Fibroblast of lung (primary cell): Measurements from ENCODE around the gene ZNF750. TPM values are rescaled to one million over a fixed set of nuclear protein-coding genes. Genes with fewer than 3 reads are reported as not detected.

ENCODE experiments used
- DNase-seq, 2 donors: peaks; one replicate each; pipeline versions ENCODE4 v3.0.0 to v3.0.0-alpha.2; 2010; ENCODE audit warnings: low read depth in 2 of 2
- H2AFZ ChIP-seq: 2 replicates; pipeline ENCODE4 v1.5.1; 2012; ENCODE audit warnings: low read length, control low read depth, inconsistent platforms
- H3K27ac ChIP-seq: 2 replicates; pipeline ENCODE4 v1.5.1; 2011; ENCODE audit warnings: low read length, control low read depth; ENCODE audit not compliant: insufficient read depth
- H3K27me3 ChIP-seq: 2 replicates; pipeline ENCODE4 v1.5.1; 2011; ENCODE audit warnings: mild to moderate bottlenecking, low read length; ENCODE audit not compliant: control insufficient read depth, insufficient read depth
- H3K36me3 ChIP-seq: 2 replicates; pipeline ENCODE4 v1.5.1; 2011; ENCODE audit warnings: low read length; ENCODE audit not compliant: control insufficient read depth, insufficient read depth
- H3K4me1 ChIP-seq: 2 replicates; pipeline ENCODE4 v1.5.1; 2011; ENCODE audit warnings: low read length; ENCODE audit not compliant: control insufficient read depth, insufficient read depth; ENCODE audit errors: extremely low read depth
- H3K4me2 ChIP-seq: 2 replicates; pipeline ENCODE4 v1.5.1; 2011; ENCODE audit warnings: low read length, control low read depth; ENCODE audit not compliant: insufficient read depth; ENCODE audit errors: extremely low read depth
- H3K4me3 ChIP-seq, 4 experiments: fragments of 200-600 bp in 1 of 4; sonication (generic) in 1 of 4; replicated peaks in 1 of 4; 2 replicates each; pipeline ENCODE4 v1.5.1; 2011 to 2016; ENCODE audit warnings: low read length in 4 of 4, low read depth in 3 of 4, mild to moderate bottlenecking in 3 of 4, control low read depth in 2 of 4, inconsistent platforms in 1 of 4, mixed read lengths in 1 of 4; ENCODE audit not compliant: insufficient read depth in 1 of 4; ENCODE audit errors: control extremely low read depth in 1 of 4
- H3K79me2 ChIP-seq: 2 replicates; pipeline ENCODE4 v1.5.1; 2012; ENCODE audit warnings: mild to moderate bottlenecking, low read length, inconsistent platforms; ENCODE audit not compliant: control insufficient read depth, insufficient read depth
- H3K9ac ChIP-seq: 2 replicates; pipeline ENCODE4 v1.5.1; 2011; ENCODE audit warnings: mild to moderate bottlenecking, low read length, control low read depth; ENCODE audit not compliant: insufficient read depth
- H3K9me3 ChIP-seq: 2 replicates; pipeline ENCODE4 v1.5.1; 2012; ENCODE audit warnings: low read depth, low read length; ENCODE audit not compliant: control insufficient read depth, insufficient read depth
- H4K20me1 ChIP-seq: 2 replicates; pipeline ENCODE4 v1.5.1; 2011; ENCODE audit warnings: low read length; ENCODE audit not compliant: control insufficient read depth, insufficient read depth; ENCODE audit errors: extremely low read depth
- EZH2 ChIP-seq: IDR thresholded peaks from 2 replicates; pipeline ENCODE4 v1.5.1; 2012; ENCODE audit warnings: low read length, control low read depth, mild to moderate bottlenecking; ENCODE audit errors: missing control alignments
- polyA plus RNA-seq, 2 donors: library from polyadenylated mRNA; depleted of rRNA in 1 of 2; stranded (reverse) in 1 of 2; unstranded in 1 of 2; fragments of >200 nt; gene quantifications; 2 replicates each; pipeline ENCODE4 v1.2.1, GENCODE V29; 2011 to 2012; ENCODE audit warnings: missing spikeins in 1 of 2
- total RNA-seq: library from RNA; depleted of rRNA; stranded (reverse); fragments of >200 nt; gene quantifications from 2 replicates; pipeline ENCODE4 v1.2.1, GENCODE V29; 2014
- TF ChIP-seq, protein P1 (sequence below), 2 donors: IDR thresholded peaks in 1 of 2; conservative IDR thresholded peaks in 1 of 2; 1 replicate in 1 of 2; 2 replicates in 1 of 2; pipeline ENCODE4 v1.5.1; 2011 to 2012; ENCODE audit warnings: low read length in 2 of 2, control low read depth in 1 of 2, inconsistent platforms in 1 of 2, low read depth in 1 of 2, mild to moderate bottlenecking in 1 of 2

The ZNF750 gene
- total and polyA plus RNA-seq, 2 donors (not counting 1 experiment from before 2014, with no cell fraction given) = not detected

DNA sequence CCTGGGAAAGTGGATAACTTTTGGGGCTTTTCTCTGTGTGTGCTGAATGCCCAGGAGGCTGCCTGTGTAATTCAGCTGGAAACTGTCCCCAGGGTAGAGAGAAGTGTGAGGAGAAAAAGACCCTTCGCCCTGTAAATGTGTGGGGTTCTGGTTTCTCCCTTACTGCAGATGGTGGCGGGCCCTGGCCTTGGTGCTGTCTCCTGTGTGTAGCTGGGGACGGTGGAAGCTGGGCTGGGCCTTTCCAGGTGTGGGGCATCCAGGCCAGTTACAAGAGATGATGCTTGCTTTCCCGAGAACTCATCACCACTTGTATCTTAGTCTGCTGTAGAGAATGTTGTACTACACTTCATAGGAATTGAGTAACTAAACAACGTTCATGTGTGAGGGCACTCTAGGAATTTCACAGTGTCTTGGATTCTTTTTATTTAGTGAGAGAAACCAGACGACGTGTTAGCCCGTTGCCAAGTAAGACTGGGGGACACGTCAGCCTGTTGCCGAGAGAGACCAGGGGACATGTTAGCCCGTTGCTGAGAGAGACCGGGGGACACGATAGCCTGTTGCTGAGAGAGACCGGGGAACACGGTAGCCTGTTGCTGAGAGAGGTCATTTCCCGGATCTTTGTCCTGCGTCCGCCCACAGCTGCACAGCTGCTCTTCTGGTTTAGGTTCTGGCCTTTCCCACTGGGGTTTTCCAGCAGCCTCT, 44.9 kb downstream of the ZNF750 start:
- no peak overlapping the region for H3K4me3 ChIP-seq
- H3K36me3 ChIP-seq = peaks cover 3% of the 10 kb centered on the region
- H4K20me1 ChIP-seq = no peaks in the 10 kb centered on the region
- no peaks in the 10 kb centered on the region for H3K9me3 ChIP-seq
- H3K27me3 ChIP-seq = no peaks in the 10 kb centered on the region
- no peak overlapping the region for H3K9ac ChIP-seq
- peaks cover 3% of the 10 kb centered on the region for H3K4me1 ChIP-seq
- H3K4me2 ChIP-seq = no peak overlapping the region
- TF ChIP-seq, protein P1, sequence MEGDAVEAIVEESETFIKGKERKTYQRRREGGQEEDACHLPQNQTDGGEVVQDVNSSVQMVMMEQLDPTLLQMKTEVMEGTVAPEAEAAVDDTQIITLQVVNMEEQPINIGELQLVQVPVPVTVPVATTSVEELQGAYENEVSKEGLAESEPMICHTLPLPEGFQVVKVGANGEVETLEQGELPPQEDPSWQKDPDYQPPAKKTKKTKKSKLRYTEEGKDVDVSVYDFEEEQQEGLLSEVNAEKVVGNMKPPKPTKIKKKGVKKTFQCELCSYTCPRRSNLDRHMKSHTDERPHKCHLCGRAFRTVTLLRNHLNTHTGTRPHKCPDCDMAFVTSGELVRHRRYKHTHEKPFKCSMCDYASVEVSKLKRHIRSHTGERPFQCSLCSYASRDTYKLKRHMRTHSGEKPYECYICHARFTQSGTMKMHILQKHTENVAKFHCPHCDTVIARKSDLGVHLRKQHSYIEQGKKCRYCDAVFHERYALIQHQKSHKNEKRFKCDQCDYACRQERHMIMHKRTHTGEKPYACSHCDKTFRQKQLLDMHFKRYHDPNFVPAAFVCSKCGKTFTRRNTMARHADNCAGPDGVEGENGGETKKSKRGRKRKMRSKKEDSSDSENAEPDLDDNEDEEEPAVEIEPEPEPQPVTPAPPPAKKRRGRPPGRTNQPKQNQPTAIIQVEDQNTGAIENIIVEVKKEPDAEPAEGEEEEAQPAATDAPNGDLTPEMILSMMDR (conservative IDR thresholded peaks at IDR 0.05 in 1 of 2, IDR thresholded peaks at IDR 0.05 in 1 of 2; ENCODE audit: low read depth in 1 of 2, low read length in 2 of 2) = no peak
- no peak for TF ChIP-seq EZH2
- DNase-seq = peak in 1 of 2 donors; percentile 22
- no peak overlapping the region for H3K27ac ChIP-seq
- H3K79me2 ChIP-seq = no peaks in the 10 kb centered on the region
- no peak overlapping the region for H2AFZ ChIP-seq

DNA sequence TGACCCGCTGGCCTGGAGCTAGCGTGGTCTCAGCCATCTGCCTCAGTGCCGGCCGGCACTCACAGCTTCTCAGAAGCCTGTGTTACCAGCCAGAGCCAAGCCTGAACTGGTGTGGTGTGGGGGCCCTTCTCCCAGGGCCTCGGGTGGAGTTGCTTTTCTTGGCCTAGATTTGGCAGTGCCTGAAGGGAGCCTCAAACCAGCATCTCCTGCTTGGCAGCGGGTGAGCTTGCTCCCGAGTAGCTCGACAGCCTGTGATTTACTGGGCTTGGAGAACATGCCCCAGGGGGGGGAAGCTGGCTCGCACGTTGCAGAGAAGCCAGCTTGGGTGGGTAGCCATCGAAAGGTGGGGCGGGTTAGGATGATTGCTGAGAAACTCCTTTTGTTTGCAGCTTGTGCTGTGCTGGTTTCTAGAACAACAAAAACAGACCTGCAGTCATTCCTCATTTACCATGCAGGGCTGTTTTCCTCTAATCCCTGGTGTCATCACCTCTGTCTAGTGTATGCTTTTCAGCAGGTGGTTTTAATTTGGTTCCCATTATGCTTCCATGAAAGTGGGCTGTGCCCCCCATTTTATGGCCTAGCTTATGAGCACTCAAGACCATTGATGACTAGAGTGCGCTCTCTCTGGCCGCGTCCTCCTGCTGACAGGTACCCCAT, 45.7 kb downstream of the ZNF750 start:
- H3K9ac ChIP-seq = no peak overlapping the region
- TF ChIP-seq EZH2 = no peak
- TF ChIP-seq, protein P1 (conservative IDR thresholded peaks at IDR 0.05 in 1 of 2, IDR thresholded peaks at IDR 0.05 in 1 of 2; ENCODE audit: low read depth in 1 of 2, low read length in 2 of 2) = no peak
- H3K79me2 ChIP-seq = no peaks in the 10 kb centered on the region
- H3K4me2 ChIP-seq = no peak overlapping the region
- H3K27me3 ChIP-seq = no peaks in the 10 kb centered on the region
- H3K27ac ChIP-seq = no peak overlapping the region
- H3K4me1 ChIP-seq = peaks cover 3% of the 10 kb centered on the region
- H4K20me1 ChIP-seq = no peaks in the 10 kb centered on the region
- DNase-seq = peak in 1 of 2 donors; percentile 53
- no peak overlapping the region for H2AFZ ChIP-seq
- no peaks in the 10 kb centered on the region for H3K9me3 ChIP-seq
- no peak overlapping the region for H3K4me3 ChIP-seq
- H3K36me3 ChIP-seq = peaks cover 3% of the 10 kb centered on the region

DNA sequence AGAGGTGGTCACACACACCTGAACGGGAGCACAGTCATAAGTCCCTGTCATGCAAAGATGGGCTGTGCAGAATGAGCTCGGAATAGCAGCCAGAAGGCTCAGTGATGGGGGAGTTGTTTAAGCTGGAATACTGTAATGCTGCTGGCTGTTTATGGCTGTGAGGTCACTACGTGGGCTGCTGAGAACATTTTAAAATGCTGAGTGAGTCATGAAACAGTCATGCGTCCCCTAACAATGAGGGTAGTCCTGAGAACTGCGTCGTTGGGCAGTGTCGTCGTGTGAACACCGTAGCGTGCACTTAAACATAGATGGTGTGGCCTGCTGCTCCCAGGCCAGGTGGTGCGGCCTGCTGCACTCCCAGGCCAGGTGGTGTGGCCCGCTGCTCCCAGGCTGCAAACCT, 48.3 kb downstream of the ZNF750 start:
- Histone ChIP-seq H3K79me2 (no peaks in the 10 kb centered on the region), H3K4me3 (no peak overlapping the region), H3K27me3 (no peaks in the 10 kb centered on the region), H3K27ac (peak overlapping the region; percentile 27), H3K4me1 (peaks cover 3% of the 10 kb centered on the region), H3K9me3 (no peaks in the 10 kb centered on the region), H3K36me3 (peaks cover 3% of the 10 kb centered on the region), H3K9ac (no peak overlapping the region), H2AFZ (no peak overlapping the region), H3K4me2 (no peak overlapping the region), H4K20me1 (no peaks in the 10 kb centered on the region)
- DNase-seq = peak; percentile 91 to 96
- TF ChIP-seq, protein P1 (conservative IDR thresholded peaks at IDR 0.05 in 1 of 2, IDR thresholded peaks at IDR 0.05 in 1 of 2; ENCODE audit: low read depth in 1 of 2, low read length in 2 of 2) = no peak
- TF ChIP-seq EZH2 = no peak
